Hematopoietic multipotent progenitor cell treated with erythropoietin and hydrocortisone succinate and interleukin-3 and kit ligand, for 8 days (in vitro differentiated cells): ENCODE measurements around the gene RIMKLB.
"Not testable (repeated sequence)": the region's sequence is repeated elsewhere in the genome, so short reads cannot be mapped to it uniquely, and the experiment has no call there.

ENCODE experiments used
- DNase-seq: peaks from one replicate; pipeline ENCODE4 v3.0.0-alpha.2; 2015

The RIMKLB gene

DNA sequence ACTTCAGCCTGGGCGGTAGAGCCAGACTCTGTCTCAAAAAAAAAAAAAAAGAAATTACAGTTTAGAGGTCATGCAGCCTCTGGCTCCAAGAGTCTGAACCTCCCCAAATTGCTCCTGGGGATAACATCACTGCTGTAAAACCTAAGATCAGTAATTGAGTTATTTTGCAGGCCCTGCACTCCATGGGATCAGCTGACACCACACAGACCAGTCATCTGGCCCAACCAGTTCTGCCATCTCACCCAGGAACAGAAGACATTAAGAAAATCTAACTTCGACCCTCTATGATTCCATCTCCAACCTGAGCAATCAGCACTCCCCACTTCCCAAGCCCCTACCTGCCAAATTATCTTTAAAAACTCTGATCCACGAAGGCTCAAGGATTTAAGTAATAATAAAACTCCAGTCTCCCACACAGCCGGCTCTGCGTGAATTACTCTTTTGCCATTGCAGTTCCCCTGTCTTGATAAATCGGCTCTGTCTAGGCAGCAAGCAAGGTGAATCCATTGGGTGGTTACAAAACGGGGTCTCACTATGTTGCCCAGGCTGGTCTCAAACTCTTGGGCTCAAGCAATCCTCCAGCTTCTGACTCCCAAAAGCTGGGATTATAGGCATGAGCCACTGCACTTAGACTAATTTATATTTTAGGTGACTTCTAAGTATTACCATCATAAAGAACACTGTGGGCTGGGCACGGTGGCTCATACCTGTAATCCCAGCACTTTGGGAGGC, 123.1 kb downstream of the RIMKLB start:
- DNase-seq: not testable (repeated sequence)

DNA sequence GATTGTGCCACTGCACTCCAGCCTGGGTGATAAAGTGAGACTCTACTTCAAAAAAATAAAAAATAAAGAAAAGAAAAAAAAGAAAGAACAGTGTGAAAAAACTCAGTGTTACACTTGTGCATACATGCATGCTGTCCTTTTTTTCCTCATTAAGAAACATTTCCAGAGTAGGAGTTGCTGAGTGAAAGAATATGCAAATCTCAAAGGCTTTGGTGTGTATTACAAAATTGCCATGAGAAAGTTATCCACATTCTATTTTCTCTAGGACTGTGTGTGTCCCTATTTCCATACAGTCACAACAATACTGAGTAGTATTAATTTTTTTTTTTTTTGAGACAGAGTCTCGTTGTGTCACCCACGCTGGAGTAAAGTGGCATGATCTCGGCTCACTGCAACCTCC, 123.8 kb downstream of the RIMKLB start:
- no peak for DNase-seq

GRCh38 chr12:8822298-8822697, 124.5 kb downstream of the RIMKLB start, which contains the start of gene A2ML1:
A2ML1 (plus strand) TSS chr12:8822621; CDS start chr12:8822652, 31 bp downstream.
- no peak for DNase-seq

DNA sequence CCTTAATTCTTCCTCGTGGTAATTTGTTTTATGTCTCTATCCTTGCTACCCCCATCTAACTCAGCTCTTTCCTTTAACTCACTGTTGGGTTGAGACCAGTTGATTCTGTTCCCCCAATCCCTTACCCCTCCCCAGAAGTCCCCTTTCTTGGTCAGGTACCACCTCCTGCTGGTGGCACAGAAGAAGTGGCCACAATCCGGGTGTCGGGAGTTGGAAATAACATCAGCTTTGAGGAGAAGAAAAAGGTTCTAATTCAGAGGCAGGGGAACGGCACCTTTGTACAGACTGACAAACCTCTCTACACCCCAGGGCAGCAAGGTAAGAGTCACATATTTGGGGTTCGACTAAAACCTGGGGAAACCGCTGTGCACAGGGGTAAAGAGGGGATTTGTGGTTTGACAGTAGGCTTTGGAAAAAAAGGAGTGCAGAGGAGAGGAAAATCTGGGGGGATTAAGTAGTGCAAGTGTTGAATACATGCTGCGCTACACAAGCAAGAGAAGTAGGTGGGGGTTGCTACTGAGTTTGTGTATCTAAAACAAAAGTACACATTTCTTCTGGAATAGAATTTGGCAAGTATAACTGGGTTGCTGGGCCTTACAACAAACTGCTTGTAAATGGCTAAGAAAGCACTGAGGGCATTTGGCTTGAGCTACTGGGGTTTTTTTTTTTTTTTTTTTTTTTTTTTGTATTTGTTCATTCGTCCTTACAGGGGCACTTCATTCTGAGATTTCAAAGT, 125.9 kb downstream of the RIMKLB start:
- peak; percentile 75 for DNase-seq

DNA sequence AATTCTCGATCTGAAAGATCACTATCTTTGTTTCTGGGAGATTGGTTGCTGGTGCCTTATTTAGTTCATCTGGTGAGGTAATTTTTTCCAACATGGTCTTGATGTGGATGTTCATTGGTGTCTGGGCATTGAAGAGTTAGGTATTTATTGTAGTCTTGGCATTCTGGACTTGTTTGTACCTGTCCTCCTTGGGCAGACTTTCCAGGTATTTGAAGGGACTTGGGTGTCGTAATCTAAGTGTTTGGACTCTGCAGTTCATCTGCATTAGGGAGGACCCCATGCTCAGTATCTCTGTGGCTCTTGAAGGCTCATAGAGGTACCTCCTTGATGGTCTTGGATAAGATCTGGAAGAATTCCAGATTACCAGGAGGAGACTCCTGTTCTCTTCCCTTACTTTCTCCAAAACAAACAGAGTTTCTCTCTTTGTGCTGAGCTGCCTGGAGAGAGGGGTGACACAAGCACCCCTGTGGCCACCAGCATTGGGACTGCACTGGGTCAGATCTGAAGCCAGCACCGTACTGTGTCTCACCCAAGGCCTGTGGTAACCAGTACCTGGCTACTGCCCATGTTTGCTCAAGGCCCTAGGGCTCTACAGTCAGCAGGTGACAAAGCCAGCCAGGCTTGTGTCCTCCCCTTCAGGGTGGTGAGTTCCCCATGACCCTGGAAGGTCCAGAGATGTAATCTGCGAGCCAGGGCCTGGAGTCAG, 129.9 kb downstream of the RIMKLB start:
- DNase-seq: no peak

- DNase-seq: peak; percentile 38
These were observed 130.7 kb downstream of the RIMKLB start for GRCh38 chr12:8828257-8829124.

DNA sequence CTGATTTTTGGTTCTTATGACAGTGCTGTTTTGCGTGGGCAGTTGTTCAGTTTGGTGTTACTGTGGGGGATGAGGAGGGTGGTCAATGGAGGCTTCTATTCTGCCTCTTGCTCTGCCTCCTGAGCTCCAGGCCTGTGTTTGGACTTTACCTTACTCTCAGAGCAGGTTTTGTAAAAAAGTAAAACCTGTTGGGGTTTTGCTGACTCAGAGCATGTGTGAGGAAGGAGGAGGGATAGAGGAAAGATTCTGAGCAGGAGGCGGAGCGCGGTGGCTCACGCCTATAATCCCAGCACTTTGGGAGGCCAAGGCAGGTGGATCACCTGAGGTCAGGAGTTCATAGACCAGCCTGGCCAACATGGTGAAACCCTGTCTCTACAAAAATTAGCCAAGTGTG, 131.3 kb downstream of the RIMKLB start:
- DNase-seq: no peak

DNA sequence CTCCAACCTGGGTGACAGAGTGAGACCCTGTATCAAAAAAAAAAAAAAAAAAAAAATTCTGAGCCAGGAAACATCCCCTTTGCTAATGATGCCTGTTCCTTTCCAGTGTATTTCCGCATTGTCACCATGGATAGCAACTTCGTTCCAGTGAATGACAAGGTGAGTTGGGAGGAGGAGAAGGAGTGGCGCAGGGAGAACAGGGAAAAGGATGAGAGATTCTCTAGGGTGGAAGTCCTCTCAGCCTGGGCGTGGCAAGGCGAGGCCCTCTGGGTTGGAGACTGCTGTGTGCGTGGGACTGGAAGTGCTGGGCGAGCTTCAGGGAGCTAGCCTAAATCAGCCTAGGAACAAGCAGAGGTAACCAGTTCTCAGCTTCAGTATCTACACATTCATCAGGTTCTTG, 131.8 kb downstream of the RIMKLB start:
- DNase-seq: no peak

DNA sequence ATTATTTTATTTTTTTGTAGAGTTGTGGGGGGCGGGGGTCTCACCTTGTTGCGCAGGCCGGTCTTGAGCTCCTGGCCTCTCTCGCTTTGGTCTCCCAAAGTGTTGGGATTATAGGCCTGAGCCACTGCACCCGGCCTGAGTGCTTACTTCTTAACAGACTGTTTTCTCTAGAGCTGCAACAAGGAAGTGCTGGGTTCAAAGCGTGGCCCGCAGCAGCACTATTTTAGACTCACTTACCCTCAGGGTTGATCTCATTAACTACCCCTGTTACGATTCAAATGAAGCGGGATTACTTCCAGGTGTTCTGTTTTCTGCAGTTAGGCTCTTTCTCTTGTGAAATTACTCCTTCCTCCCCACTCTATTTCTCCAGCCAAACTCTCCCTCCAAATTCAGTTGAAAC, 133.3 kb downstream of the RIMKLB start:
- DNase-seq: no peak

- no peak for DNase-seq
These were observed 134.7 kb downstream of the RIMKLB start for GRCh38 chr12:8832500-8832899.
